8988T (cell line): ENCODE measurements around the gene CD44.

Experiments used
- DNase-seq: peaks from one replicate; pipeline ENCODE4 v3.0.0; 2011

CD44 gene

DNA sequence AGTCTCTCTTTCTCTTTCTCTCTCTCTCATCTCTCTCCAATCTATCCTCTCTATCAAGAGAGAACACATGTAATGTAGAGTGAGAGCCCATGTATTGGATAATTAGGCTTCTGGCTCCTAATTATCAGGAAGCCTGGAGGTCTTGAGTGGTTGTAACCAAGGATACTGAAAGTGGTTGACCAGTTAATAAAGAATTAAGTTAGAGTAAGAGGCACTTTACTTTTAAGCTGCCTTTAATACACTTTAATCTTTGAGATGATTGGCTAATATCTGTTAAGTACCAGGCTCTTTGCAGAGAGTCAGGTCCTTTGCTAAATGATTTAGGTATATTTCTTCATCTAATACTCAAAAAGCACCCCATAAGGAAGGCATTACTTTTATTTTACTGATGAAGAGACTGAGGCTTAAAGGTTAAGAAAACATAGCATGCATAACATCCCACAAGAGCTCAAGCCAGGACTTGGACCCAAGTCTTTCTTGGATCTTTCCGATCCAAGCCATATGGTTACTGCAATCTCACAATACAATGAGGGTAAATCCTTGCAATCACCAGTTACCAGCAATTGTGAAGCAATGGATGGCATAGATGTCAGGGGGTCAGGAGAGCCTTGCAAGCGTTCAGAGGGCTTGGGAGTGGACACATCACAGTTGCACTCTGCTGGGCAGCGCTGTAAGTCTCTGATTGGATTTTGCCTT, 22.1 kb downstream of the CD44 start:
- no peak for DNase-seq

- no peak for DNase-seq
Observed at GRCh38 chr11:35162745-35163144, 23.8 kb downstream of the CD44 start.

GRCh38 chr11:35163209-35163608, 24.2 kb downstream of the CD44 start:
- DNase-seq: no peak

- no peak for DNase-seq
Observed at GRCh38 chr11:35163702-35164496, 24.9 kb downstream of the CD44 start.

DNA sequence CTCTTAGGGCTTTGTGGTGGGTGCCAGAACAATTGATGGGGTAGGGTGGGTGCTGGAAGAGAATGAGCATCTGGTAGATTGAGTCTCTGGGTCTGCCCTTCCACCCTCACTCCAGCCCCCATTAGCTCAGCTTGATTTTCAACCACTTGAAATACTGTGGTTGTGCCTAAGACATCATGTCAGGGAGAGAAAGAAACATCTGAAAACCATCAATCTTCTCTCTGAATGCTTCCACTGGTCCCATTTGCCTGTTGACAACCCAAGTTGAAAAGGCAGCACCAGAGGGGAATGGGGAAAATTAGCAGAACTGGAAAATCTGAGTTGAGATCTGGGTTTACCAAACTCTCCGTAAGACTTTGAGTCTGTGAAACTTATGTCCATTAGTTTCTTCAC, 26.1 kb downstream of the CD44 start:
- no peak for DNase-seq

GRCh38 chr11:35165423-35166368, 26.7 kb downstream of the CD44 start:
- no peak for DNase-seq

DNA sequence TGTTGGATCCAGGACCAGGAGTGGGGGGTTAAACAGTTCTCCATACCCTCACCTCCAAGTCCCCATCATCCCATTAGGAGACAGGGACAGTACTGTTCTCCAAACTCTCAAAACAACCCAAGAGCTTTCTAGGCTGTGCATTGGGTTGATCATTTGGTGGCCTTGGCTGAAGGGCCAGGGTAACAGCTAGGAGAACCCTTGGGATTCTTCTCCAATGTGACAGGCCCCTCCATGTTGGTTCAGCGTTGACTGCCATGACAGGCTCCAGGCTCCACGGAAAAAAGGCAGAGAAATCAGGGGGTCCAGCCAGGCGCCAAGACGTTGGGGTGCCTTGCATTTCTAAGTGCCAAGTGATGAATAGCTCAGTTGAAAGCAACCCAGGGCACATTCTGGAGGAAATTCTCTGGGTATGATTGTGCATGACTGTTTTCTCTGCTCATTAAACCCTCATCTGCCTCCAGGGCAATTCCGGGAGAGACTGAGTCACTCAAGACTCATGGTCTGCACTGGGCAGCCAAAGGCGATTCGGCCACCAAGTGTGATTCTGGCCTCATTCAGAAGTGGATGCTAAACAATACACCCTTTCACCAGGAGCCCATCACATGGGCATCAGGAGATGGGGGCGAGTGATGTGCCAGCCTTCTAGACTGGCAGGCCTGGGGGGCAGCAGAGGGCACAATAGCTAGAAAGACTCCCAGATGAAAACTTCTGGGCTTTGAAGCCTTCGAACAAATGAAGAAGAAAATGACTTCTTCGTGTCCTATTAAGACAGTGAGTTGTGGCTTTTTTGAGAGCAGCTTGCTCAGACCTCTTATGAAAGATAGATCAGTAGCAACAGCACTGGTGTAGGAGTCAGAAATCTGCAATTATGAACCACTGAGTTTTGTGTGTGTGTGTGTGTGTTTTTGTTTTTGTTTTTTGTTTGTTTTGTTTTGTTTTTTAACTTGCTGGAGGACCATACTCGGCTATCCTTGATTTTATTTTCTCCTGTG, 27.7 kb downstream of the CD44 start:
- DNase-seq: no peak

GRCh38 chr11:35167426-35167954, 28.5 kb downstream of the CD44 start:
- no peak for DNase-seq

GRCh38 chr11:35168671-35169070, 29.7 kb downstream of the CD44 start:
- no peak for DNase-seq

GRCh38 chr11:35169112-35169511, 30.1 kb downstream of the CD44 start:
- DNase-seq: no peak

GRCh38 chr11:35169754-35170153, 30.8 kb downstream of the CD44 start:
- no peak for DNase-seq

- no peak for DNase-seq
Observed at GRCh38 chr11:35170503-35170902, 31.5 kb downstream of the CD44 start.

GRCh38 chr11:35171226-35171625, 32.3 kb downstream of the CD44 start:
- DNase-seq: no peak

- no peak for DNase-seq
Observed at GRCh38 chr11:35173011-35173511, 34.1 kb downstream of the CD44 start.

GRCh38 chr11:35173616-35174566, 34.9 kb downstream of the CD44 start:
- no peak for DNase-seq

DNA sequence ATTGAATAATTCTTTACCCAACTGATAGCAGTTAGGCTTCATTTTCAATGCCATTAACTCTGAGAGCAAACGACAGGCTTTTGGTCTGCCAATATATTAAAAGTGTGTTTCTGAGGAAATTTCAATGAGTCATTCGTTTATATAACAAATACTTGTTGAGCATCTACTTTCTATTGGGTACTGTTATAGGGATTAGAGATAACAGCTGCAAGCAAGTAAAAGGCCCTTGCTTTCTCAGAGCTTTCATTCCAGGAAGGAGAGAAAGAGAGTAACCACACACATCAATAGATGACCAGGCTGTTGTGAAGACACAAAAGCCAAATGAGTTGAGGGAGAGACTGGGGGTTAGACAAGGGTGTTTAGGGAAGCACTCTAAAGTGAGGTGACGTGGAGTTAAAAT, 35.7 kb downstream of the CD44 start:
- DNase-seq: no peak

- DNase-seq: no peak
Observed at GRCh38 chr11:35177370-35177769, 38.4 kb downstream of the CD44 start.

GRCh38 chr11:35178067-35178805, 39.3 kb downstream of the CD44 start:
- no peak for DNase-seq

DNA sequence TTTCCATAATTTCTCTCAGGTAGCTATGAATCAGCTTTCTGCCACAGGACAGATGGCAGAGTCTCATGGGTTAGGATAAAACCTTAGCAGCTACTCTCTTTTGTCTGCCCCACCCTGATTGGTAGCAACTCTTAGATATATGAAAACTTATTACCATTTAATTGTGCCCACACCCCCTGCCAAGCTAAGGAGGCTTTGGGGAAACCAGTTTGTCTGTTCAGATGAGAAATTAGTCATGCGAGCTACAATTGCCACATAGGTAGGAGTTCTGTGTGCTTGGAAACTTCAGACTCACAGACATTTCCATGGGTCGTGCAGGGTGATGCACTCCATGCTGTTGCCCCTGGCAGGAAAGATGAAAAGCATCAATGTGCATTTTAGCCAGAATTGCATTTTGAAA, 39.9 kb downstream of the CD44 start:
- DNase-seq: no peak
